SHP77 (cell line): ENCODE results near the gene AURKA.
"Not testable (repeated sequence)": the region's sequence is repeated elsewhere in the genome, so short reads cannot be mapped to it uniquely, and the experiment has no call there.

Experiments used
- DNase-seq, 2 experiments: peaks; one replicate each; lab custom pipeline; 2025; lab: John Stamatoyannopoulos, UW

Gene AURKA

GRCh38 chr20:56359212-56360132, 32.5 kb downstream of the AURKA start:
- DNase-seq = peak; percentile 40 to 69

GRCh38 chr20:56358600-56359211, 33.3 kb downstream of the AURKA start, which contains the start of gene FAM210B:
Gene FAM210B (plus strand): TSS chr20:56358974. CDS start chr20:56359006, 32 bp downstream.
- DNase-seq = peak; percentile 83 to 97

GRCh38 chr20:56358070-56358469, 33.9 kb downstream of the AURKA start:
- no peak for DNase-seq

GRCh38 chr20:56353356-56353755, 38.7 kb downstream of the AURKA start:
- no peak for DNase-seq

- no peak for DNase-seq
Measured at GRCh38 chr20:56352345-56353055, 39.5 kb downstream of the AURKA start.

GRCh38 chr20:56350842-56351241, 41.2 kb downstream of the AURKA start:
- no peak for DNase-seq

- DNase-seq = no peak
Measured at GRCh38 chr20:56348746-56349145, 43.3 kb downstream of the AURKA start.

GRCh38 chr20:56348305-56348693, 43.7 kb downstream of the AURKA start:
- DNase-seq = no peak

GRCh38 chr20:56347628-56348304, 44.2 kb downstream of the AURKA start:
- DNase-seq = no peak

- DNase-seq = no peak
Measured at GRCh38 chr20:56345911-56346310, 46.1 kb downstream of the AURKA start.

- DNase-seq = no peak
Measured at GRCh38 chr20:56343861-56344381, 48.1 kb downstream of the AURKA start.

- DNase-seq = no peak
Measured at GRCh38 chr20:56342783-56343182, 49.2 kb downstream of the AURKA start.

GRCh38 chr20:56336709-56337108, 55.3 kb downstream of the AURKA start:
- not testable (repeated sequence) for DNase-seq

GRCh38 chr20:56328861-56329260, 63.2 kb downstream of the AURKA start:
- DNase-seq = no peak

- DNase-seq = no peak
Measured at GRCh38 chr20:56324806-56325205, 67.2 kb downstream of the AURKA start.

GRCh38 chr20:56323656-56324055, 68.4 kb downstream of the AURKA start:
- DNase-seq = no peak

GRCh38 chr20:56323206-56323605, 68.8 kb downstream of the AURKA start:
- DNase-seq = no peak

- no peak for DNase-seq
Measured at GRCh38 chr20:56322681-56323080, 69.3 kb downstream of the AURKA start.
